ENCODE data around the gene OBP2A. TPM values are rescaled to one million over a fixed set of nuclear protein-coding genes. Genes with fewer than 3 reads are reported as not detected.

Gene OBP2A
- total and polyA plus RNA-seq, 7 experiments from 2014 or later: not detected

- Mint-ChIP-seq H3K36me3 (no peaks in the 10 kb centered on the region), H3K9me3 (no peaks in the 10 kb centered on the region), H3K27me3 (peaks cover 0 to 37% (median 6%) of the 10 kb centered on the region in 5 donors), H3K4me1 (no peaks in the 10 kb centered on the region), H3K4me3 (no peak overlapping the region), H3K27ac (no peak overlapping the region)
- POLR2A ChIA-PET: no interaction called here
- intact Hi-C loops (cut with micrococcal nuclease): no loop called here
- no peaks in the 10 kb centered on the region for H3K9me3 ChIP-seq (ENCODE audit: control insufficient read depth in 2 of 3, low read length in 3 of 3)
- no peak overlapping the region for H3K4me3 ChIP-seq (ENCODE audit: low read length)
- no peak for DNase-seq
- no peaks in the 10 kb centered on the region for H3K36me3 ChIP-seq (ENCODE audit: control insufficient read depth in 2 of 3, insufficient read depth in 3 of 3, low read length in 3 of 3)
- no peaks in the 10 kb centered on the region for H3K4me1 ChIP-seq (ENCODE audit: control insufficient read depth in 2 of 2, insufficient read depth in 2 of 2, low read length in 2 of 2)
- H3K27ac ChIP-seq (ENCODE audit: low read depth, low read length): no peak overlapping the region
- no peak for ATAC-seq
- CTCF ChIA-PET: no interaction called here
- no peaks in the 10 kb centered on the region for H3K27me3 ChIP-seq (ENCODE audit: control insufficient read depth in 2 of 2, insufficient read depth in 2 of 2, low read length in 2 of 2)
Observed at GRCh38 chr9:135583688-135584011, 37.7 kb downstream of the OBP2A start.

GRCh38 chr9:135584371-135584770 lies 38.4 kb downstream of the OBP2A start:
- ChIA-PET POLR2A (no interaction called here), CTCF (interaction anchor here (0.6 kb wide), 1 partner anchor 91 kb away, joined by 3 read pairs; no protein-coding TSS in a partner anchor)
- Histone ChIP-seq H3K4me3 (ENCODE audit: low read length) (no peak overlapping the region), H3K27me3 (ENCODE audit: control insufficient read depth in 2 of 2, insufficient read depth in 2 of 2, low read length in 2 of 2) (no peaks in the 10 kb centered on the region), H3K27ac (ENCODE audit: low read depth, low read length) (no peak overlapping the region), H3K9me3 (ENCODE audit: control insufficient read depth in 2 of 3, low read length in 3 of 3) (no peaks in the 10 kb centered on the region), H3K4me1 (ENCODE audit: control insufficient read depth in 2 of 2, insufficient read depth in 2 of 2, low read length in 2 of 2) (no peaks in the 10 kb centered on the region), H3K36me3 (ENCODE audit: control insufficient read depth in 2 of 3, insufficient read depth in 3 of 3, low read length in 3 of 3) (no peaks in the 10 kb centered on the region)
- ATAC-seq: no peak
- Mint-ChIP-seq H3K9me3 (no peaks in the 10 kb centered on the region), H3K4me1 (no peaks in the 10 kb centered on the region), H3K27ac (no peak overlapping the region), H3K36me3 (no peaks in the 10 kb centered on the region), H3K4me3 (no peak overlapping the region), H3K27me3 (peaks cover 0 to 37% (median 6%) of the 10 kb centered on the region in 5 donors)
- DNase-seq: no peak
- intact Hi-C loops (cut with micrococcal nuclease): no loop called here

GRCh38 chr9:135584934-135585333 lies 39.0 kb downstream of the OBP2A start:
- Histone ChIP-seq H3K4me3 (ENCODE audit: low read length) (no peak overlapping the region), H3K9me3 (ENCODE audit: control insufficient read depth in 2 of 3, low read length in 3 of 3) (no peaks in the 10 kb centered on the region), H3K4me1 (ENCODE audit: control insufficient read depth in 2 of 2, insufficient read depth in 2 of 2, low read length in 2 of 2) (no peaks in the 10 kb centered on the region), H3K36me3 (ENCODE audit: control insufficient read depth in 2 of 3, insufficient read depth in 3 of 3, low read length in 3 of 3) (no peaks in the 10 kb centered on the region), H3K27me3 (ENCODE audit: control insufficient read depth in 2 of 2, insufficient read depth in 2 of 2, low read length in 2 of 2) (no peaks in the 10 kb centered on the region), H3K27ac (ENCODE audit: low read depth, low read length) (no peak overlapping the region)
- ATAC-seq (no peak), DNase-seq (no peak)
- H3K4me3 Mint-ChIP-seq: no peak overlapping the region
- H3K4me1 Mint-ChIP-seq: no peaks in the 10 kb centered on the region
- H3K36me3 Mint-ChIP-seq: no peaks in the 10 kb centered on the region
- H3K27me3 Mint-ChIP-seq: peaks cover 0 to 37% (median 6%) of the 10 kb centered on the region in 5 donors
- ChIA-PET POLR2A (no interaction called here), CTCF (interaction anchor here (0.6 kb wide), 1 partner anchor 92 kb away, joined by 3 read pairs; no protein-coding TSS in a partner anchor)
- no peak overlapping the region for H3K27ac Mint-ChIP-seq
- intact Hi-C loops (cut with micrococcal nuclease): no loop called here
- no peaks in the 10 kb centered on the region for H3K9me3 Mint-ChIP-seq

- no peak for ATAC-seq
- CTCF ChIA-PET: no interaction called here
Observed at GRCh38 chr9:135586601-135587109, 40.7 kb downstream of the OBP2A start.

GRCh38 chr9:135587658-135588057 lies 41.7 kb downstream of the OBP2A start:
- Mint-ChIP-seq H3K36me3 (no peaks in the 10 kb centered on the region), H3K4me1 (no peaks in the 10 kb centered on the region), H3K4me3 (no peak overlapping the region), H3K27me3 (peaks cover 0 to 28% (median 9%) of the 10 kb centered on the region in 5 donors), H3K9me3 (no peaks in the 10 kb centered on the region), H3K27ac (no peak overlapping the region)
- Histone ChIP-seq H3K4me3 (ENCODE audit: low read length) (no peak overlapping the region), H3K9me3 (ENCODE audit: control insufficient read depth in 2 of 3, low read length in 3 of 3) (no peaks in the 10 kb centered on the region), H3K4me1 (ENCODE audit: control insufficient read depth in 2 of 2, insufficient read depth in 2 of 2, low read length in 2 of 2) (no peaks in the 10 kb centered on the region), H3K27ac (ENCODE audit: low read depth, low read length) (no peak overlapping the region), H3K36me3 (ENCODE audit: control insufficient read depth in 2 of 3, insufficient read depth in 3 of 3, low read length in 3 of 3) (no peaks in the 10 kb centered on the region), H3K27me3 (ENCODE audit: control insufficient read depth in 2 of 2, insufficient read depth in 2 of 2, low read length in 2 of 2) (no peaks in the 10 kb centered on the region)
- no peak for ATAC-seq
- CTCF ChIA-PET: no interaction called here
- POLR2A ChIA-PET: no interaction called here
- DNase-seq: no peak
- intact Hi-C loops (cut with micrococcal nuclease): no loop called here

More at GRCh38 chr9:135586601-135587109, 40.7 kb downstream of the OBP2A start:
- Mint-ChIP-seq H3K27me3 (peaks cover 0 to 35% (median 9%) of the 10 kb centered on the region in 5 donors), H3K9me3 (no peaks in the 10 kb centered on the region), H3K36me3 (no peaks in the 10 kb centered on the region), H3K4me3 (no peak overlapping the region), H3K4me1 (no peaks in the 10 kb centered on the region), H3K27ac (no peak overlapping the region)
- Histone ChIP-seq H3K9me3 (ENCODE audit: control insufficient read depth in 2 of 3, low read length in 3 of 3) (no peaks in the 10 kb centered on the region), H3K4me1 (ENCODE audit: control insufficient read depth in 2 of 2, insufficient read depth in 2 of 2, low read length in 2 of 2) (no peaks in the 10 kb centered on the region), H3K36me3 (ENCODE audit: control insufficient read depth in 2 of 3, insufficient read depth in 3 of 3, low read length in 3 of 3) (no peaks in the 10 kb centered on the region), H3K4me3 (ENCODE audit: low read length) (no peak overlapping the region), H3K27ac (ENCODE audit: low read depth, low read length) (no peak overlapping the region), H3K27me3 (ENCODE audit: control insufficient read depth in 2 of 2, insufficient read depth in 2 of 2, low read length in 2 of 2) (no peaks in the 10 kb centered on the region)
- DNase-seq: no peak
- intact Hi-C loops (cut with micrococcal nuclease): no loop called here
- POLR2A ChIA-PET: no interaction called here

- Mint-ChIP-seq H3K27ac (no peak overlapping the region), H3K4me1 (no peaks in the 10 kb centered on the region), H3K4me3 (no peak overlapping the region), H3K27me3 (peaks cover 0 to 25% (median 12%) of the 10 kb centered on the region in 5 donors), H3K36me3 (no peaks in the 10 kb centered on the region), H3K9me3 (peaks cover 0 to under 1% (median 0%) of the 10 kb centered on the region in 11 donors)
- no peak for DNase-seq
- Histone ChIP-seq H3K27me3 (ENCODE audit: control insufficient read depth in 2 of 2, insufficient read depth in 2 of 2, low read length in 2 of 2) (no peaks in the 10 kb centered on the region), H3K9me3 (ENCODE audit: control insufficient read depth in 2 of 3, low read length in 3 of 3) (no peaks in the 10 kb centered on the region), H3K4me3 (ENCODE audit: low read length) (no peak overlapping the region), H3K36me3 (ENCODE audit: control insufficient read depth in 2 of 3, insufficient read depth in 3 of 3, low read length in 3 of 3) (no peaks in the 10 kb centered on the region), H3K4me1 (ENCODE audit: control insufficient read depth in 2 of 2, insufficient read depth in 2 of 2, low read length in 2 of 2) (no peaks in the 10 kb centered on the region), H3K27ac (ENCODE audit: low read depth, low read length) (no peak overlapping the region)
- intact Hi-C loops (cut with micrococcal nuclease): no loop called here
- ChIA-PET CTCF (no interaction called here), POLR2A (no interaction called here)
- ATAC-seq: no peak
Observed at GRCh38 chr9:135588371-135588770, 42.4 kb downstream of the OBP2A start.

GRCh38 chr9:135588886-135589595 lies 43.1 kb downstream of the OBP2A start:
- Mint-ChIP-seq H3K4me1 (no peaks in the 10 kb centered on the region), H3K9me3 (peaks cover 0 to 2% (median 0%) of the 10 kb centered on the region in 11 donors), H3K36me3 (no peaks in the 10 kb centered on the region), H3K27ac (no peak overlapping the region), H3K27me3 (peaks cover 0 to 26% (median 15%) of the 10 kb centered on the region in 5 donors), H3K4me3 (no peak overlapping the region)
- intact Hi-C loops (cut with micrococcal nuclease): no loop called here
- Histone ChIP-seq H3K4me3 (ENCODE audit: low read length) (no peak overlapping the region), H3K9me3 (ENCODE audit: control insufficient read depth in 2 of 3, low read length in 3 of 3) (no peaks in the 10 kb centered on the region), H3K27me3 (ENCODE audit: control insufficient read depth in 2 of 2, insufficient read depth in 2 of 2, low read length in 2 of 2) (no peaks in the 10 kb centered on the region), H3K36me3 (ENCODE audit: control insufficient read depth in 2 of 3, insufficient read depth in 3 of 3, low read length in 3 of 3) (no peaks in the 10 kb centered on the region), H3K27ac (ENCODE audit: low read depth, low read length) (no peak overlapping the region), H3K4me1 (ENCODE audit: control insufficient read depth in 2 of 2, insufficient read depth in 2 of 2, low read length in 2 of 2) (no peaks in the 10 kb centered on the region)
- CTCF ChIA-PET: no interaction called here
- POLR2A ChIA-PET: no interaction called here
- no peak for ATAC-seq
- no peak for DNase-seq
